Measurements from ENCODE around the gene GPR162.

The GPR162 gene

GRCh38 chr12:6809056-6809455 is 12.6 kb upstream of the GPR162 start:
- ATAC-seq: no peak
- peaks cover 29% of the 10 kb centered on the region for H3K36me3 Mint-ChIP-seq
- H3K4me1 Mint-ChIP-seq: peaks cover 8% of the 10 kb centered on the region
- H3K4me3 Mint-ChIP-seq: no peak overlapping the region
- no peaks in the 10 kb centered on the region for H3K9me3 Mint-ChIP-seq
- DNase-seq (ENCODE audit: low spot score in 2 of 2): no peak
- H3K27ac Mint-ChIP-seq: no peak overlapping the region

DNA sequence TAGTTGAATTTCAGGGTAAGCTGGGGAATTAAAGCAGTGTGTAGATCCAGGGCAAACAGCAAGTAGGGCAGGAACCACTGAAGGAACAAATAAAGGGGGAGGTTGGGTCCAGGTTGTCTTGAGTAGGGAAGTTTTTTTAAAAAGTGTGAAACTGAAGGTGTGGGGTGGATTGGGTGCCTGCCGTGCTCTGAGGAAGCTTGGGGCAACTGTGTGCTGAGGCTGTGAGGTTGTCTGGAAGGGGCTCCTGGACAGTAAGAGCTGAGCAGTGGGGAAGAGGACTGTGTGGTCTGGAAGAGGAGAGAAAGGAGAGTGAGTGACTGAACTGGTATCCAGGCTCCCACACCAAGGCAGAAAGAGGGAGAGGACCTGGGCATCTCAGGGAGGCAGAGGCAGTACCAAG is 10.9 kb upstream of the GPR162 start:
- ATAC-seq: no peak
- H3K4me1 Mint-ChIP-seq: peaks cover 8% of the 10 kb centered on the region
- DNase-seq (ENCODE audit: low spot score in 2 of 2): no peak
- no peak overlapping the region for H3K4me3 Mint-ChIP-seq
- H3K9me3 Mint-ChIP-seq: no peaks in the 10 kb centered on the region
- H3K27ac Mint-ChIP-seq: peak overlapping the region; percentile 44
- peaks cover 12% of the 10 kb centered on the region for H3K36me3 Mint-ChIP-seq

DNA sequence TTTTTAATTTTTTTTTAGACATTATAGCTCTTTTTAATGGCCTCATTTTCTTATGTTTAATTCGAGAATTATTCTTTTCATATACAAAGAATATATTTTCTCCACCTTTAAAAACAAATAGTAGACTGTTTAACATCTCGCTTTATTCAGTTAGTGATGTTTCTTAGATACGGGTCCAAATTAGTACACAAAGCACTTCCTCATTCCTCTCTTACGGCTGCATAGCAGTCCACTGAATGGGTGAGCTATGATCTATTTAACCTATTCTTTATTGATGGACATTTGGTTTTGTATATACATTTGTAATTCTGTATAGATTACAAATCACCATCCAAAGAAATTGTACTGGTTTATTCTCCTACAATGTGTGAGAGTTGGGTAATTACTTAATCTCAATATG is 8.3 kb upstream of the GPR162 start:
- Mint-ChIP-seq H3K27ac (no peak overlapping the region), H3K36me3 (peaks cover 7% of the 10 kb centered on the region), H3K4me1 (peaks cover 8% of the 10 kb centered on the region), H3K9me3 (no peaks in the 10 kb centered on the region), H3K4me3 (no peak overlapping the region)
- DNase-seq (ENCODE audit: low spot score in 2 of 2) (no peak), ATAC-seq (no peak)

GRCh38 chr12:6816598-6816997 is 5.0 kb upstream of the GPR162 start:
- no peaks in the 10 kb centered on the region for H3K9me3 Mint-ChIP-seq
- H3K4me1 Mint-ChIP-seq: peaks cover 9% of the 10 kb centered on the region
- no peak overlapping the region for H3K27ac Mint-ChIP-seq
- DNase-seq (ENCODE audit: low spot score in 2 of 2) (no peak), ATAC-seq (no peak)
- H3K4me3 Mint-ChIP-seq: no peak overlapping the region
- peaks cover 4% of the 10 kb centered on the region for H3K36me3 Mint-ChIP-seq

- Mint-ChIP-seq H3K36me3 (peaks cover 4% of the 10 kb centered on the region), H3K27ac (no peak overlapping the region)
- no peak for DNase-seq (ENCODE audit: low spot score in 2 of 2)
These were observed 4.5 kb upstream of the GPR162 start for GRCh38 chr12:6817098-6817497.

DNA sequence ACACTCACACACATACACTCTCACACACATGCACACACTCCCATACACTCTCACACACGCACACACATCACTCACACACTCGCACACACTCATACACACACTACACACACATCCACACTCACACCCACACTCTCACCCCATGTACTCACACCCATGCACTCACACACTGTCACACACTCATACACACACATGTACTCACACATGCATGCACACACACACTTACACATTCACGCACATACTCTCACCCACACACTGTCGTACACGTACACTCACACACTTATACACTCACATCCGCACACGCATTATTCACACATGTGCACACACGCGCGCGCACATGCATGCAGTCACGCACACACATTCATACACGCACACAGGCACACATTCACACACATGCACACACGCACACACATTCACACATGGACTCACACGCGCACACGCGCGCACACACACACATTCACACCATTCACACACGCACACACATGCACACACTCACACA is 3.9 kb upstream of the GPR162 start:
- H3K4me1 Mint-ChIP-seq: peaks cover 17% of the 10 kb centered on the region
- H3K27ac Mint-ChIP-seq: no peak overlapping the region
- DNase-seq (ENCODE audit: low spot score in 2 of 2): no peak
- no peaks in the 10 kb centered on the region for H3K9me3 Mint-ChIP-seq
- H3K36me3 Mint-ChIP-seq: peaks cover 4% of the 10 kb centered on the region
- ATAC-seq: no peak
- no peak overlapping the region for H3K4me3 Mint-ChIP-seq

More at GRCh38 chr12:6817098-6817497, 4.5 kb upstream of the GPR162 start:
- Mint-ChIP-seq H3K4me3 (no peak overlapping the region), H3K4me1 (peaks cover 13% of the 10 kb centered on the region), H3K9me3 (no peaks in the 10 kb centered on the region)
- ATAC-seq: no peak

GRCh38 chr12:6818222-6818621 is 3.4 kb upstream of the GPR162 start:
- peaks cover 4% of the 10 kb centered on the region for H3K36me3 Mint-ChIP-seq
- DNase-seq (ENCODE audit: low spot score in 2 of 2): no peak
- peaks cover 17% of the 10 kb centered on the region for H3K4me1 Mint-ChIP-seq
- H3K27ac Mint-ChIP-seq: no peak overlapping the region
- H3K4me3 Mint-ChIP-seq: no peak overlapping the region
- no peaks in the 10 kb centered on the region for H3K9me3 Mint-ChIP-seq
- ATAC-seq: no peak

- Mint-ChIP-seq H3K4me3 (no peak overlapping the region), H3K9me3 (no peaks in the 10 kb centered on the region), H3K27ac (no peak overlapping the region), H3K36me3 (peaks cover 4% of the 10 kb centered on the region), H3K4me1 (peaks cover 17% of the 10 kb centered on the region)
- DNase-seq (ENCODE audit: low spot score in 2 of 2): no peak
- no peak for ATAC-seq
These were observed 3.0 kb upstream of the GPR162 start for GRCh38 chr12:6818645-6819044.

DNA sequence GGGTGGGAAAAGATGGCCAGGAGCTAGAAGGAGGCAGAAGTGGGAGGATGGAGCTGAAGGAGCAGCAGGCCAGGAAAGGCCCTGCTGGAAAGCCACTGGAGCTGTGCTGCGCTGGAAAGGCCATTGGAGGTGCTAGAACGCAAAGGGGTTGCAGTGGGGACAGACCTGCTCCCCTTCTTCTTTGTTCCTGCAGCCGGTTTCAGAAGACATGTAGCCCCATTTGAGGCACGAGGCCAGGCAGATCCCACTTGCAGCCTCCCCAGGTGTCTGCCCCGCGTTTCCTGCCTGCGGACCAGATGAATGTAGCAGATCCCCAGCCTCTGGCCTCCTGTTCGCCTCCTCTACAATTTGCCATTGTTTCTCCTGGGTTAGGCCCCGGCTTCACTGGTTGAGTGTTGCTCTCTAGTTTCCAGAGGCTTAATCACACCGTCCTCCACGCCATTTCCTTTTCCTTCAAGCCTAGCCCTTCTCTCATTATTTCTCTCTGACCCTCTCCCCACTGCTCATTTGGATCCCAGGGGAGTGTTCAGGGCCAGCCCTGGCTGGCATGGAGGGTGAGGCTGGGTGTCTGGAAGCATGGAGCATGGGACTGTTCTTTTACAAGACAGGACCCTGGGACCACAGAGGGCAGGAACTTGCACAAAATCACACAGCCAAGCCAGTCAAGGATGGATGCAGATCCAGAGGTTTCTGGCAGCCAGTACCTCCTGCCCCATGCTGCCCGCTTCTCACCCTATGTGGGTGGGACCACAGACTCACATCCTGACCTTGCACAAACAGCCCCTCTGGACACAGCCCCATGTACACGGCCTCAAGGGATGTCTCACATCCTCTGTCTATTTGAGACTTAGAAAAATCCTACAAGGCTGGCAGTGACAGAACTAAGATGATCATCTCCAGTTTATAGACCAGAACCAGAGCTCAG is 2.3 kb upstream of the GPR162 start:
- DNase-seq (ENCODE audit: low spot score in 2 of 2): no peak
- Mint-ChIP-seq H3K4me1 (peaks cover 17% of the 10 kb centered on the region), H3K4me3 (no peak overlapping the region), H3K36me3 (peaks cover 4% of the 10 kb centered on the region), H3K9me3 (no peaks in the 10 kb centered on the region), H3K27ac (no peak overlapping the region)
- no peak for ATAC-seq

DNA sequence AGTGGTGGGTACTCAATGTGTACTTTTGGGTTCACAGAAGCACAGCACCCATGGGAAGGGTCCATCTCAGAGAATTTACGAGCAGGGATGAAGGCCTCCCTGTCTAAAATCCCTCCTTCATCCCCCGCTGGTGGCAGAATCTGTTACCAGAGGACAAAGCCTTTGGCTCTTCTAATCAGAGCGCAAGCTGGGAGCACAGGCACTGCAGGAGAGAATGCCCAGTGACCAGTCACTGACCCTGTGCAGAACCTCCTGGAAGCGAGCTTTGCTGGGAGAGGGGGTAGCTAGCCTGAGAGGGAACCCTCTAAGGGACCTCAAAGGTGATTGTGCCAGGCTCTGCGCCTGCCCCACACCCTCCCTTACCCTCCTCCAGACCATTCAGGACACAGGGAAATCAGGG is 1.5 kb upstream of the GPR162 start:
- ATAC-seq: no peak
- H3K27ac Mint-ChIP-seq: peak overlapping the region; percentile 77
- peaks cover 22% of the 10 kb centered on the region for H3K4me1 Mint-ChIP-seq
- H3K36me3 Mint-ChIP-seq: peaks cover 4% of the 10 kb centered on the region
- DNase-seq (ENCODE audit: low spot score in 2 of 2): no peak
- no peaks in the 10 kb centered on the region for H3K9me3 Mint-ChIP-seq
- H3K4me3 Mint-ChIP-seq: no peak overlapping the region

DNA sequence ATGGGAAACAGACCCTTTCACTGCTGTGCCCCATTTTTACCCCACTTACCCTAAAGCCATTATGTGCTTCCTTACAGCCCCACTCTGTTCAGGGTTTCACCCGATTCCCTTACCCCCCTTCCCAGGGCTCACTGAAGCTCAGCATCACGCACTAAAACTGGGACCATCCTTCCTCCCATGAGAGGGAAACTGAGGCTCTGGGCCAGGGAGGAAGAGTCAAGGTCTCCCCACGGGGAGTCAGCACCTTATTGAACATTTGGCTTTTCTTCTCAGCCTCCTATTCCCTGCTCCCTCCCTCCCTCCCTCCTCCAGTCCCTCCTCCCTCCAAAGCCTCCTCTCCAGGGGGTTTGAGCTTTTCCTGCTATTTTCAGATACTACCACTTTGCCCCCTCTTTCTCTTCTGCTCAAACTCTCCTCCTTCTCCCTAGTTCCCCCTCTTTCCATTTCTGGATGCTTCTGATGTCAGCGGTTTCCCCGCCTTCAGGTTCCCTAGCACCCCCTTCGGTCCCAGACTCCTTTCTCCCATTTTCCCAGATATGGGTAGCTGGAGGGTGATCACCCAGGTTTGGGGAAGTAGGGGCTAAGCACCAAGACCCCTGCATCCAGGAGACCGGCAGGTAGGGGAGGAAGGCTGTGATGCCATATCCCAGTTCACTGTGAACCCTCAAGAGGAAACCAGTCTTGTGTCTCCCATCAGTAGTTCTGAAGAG is 960 bp downstream of the GPR162 start:
- H3K27ac Mint-ChIP-seq: peak overlapping the region; percentile 53
- no peaks in the 10 kb centered on the region for H3K9me3 Mint-ChIP-seq
- DNase-seq (ENCODE audit: low spot score in 2 of 2): no peak
- peaks cover 40% of the 10 kb centered on the region for H3K4me1 Mint-ChIP-seq
- peaks cover 4% of the 10 kb centered on the region for H3K36me3 Mint-ChIP-seq
- ATAC-seq: no peak
- H3K4me3 Mint-ChIP-seq: peak overlapping the region; percentile 56

- Mint-ChIP-seq H3K4me1 (peaks cover 48% of the 10 kb centered on the region), H3K36me3 (peaks cover 4% of the 10 kb centered on the region), H3K4me3 (no peak overlapping the region), H3K9me3 (no peaks in the 10 kb centered on the region), H3K27ac (no peak overlapping the region)
- ATAC-seq (no peak), DNase-seq (ENCODE audit: low spot score in 2 of 2) (no peak)
These were observed 1.8 kb downstream of the GPR162 start for GRCh38 chr12:6823182-6824084.

DNA sequence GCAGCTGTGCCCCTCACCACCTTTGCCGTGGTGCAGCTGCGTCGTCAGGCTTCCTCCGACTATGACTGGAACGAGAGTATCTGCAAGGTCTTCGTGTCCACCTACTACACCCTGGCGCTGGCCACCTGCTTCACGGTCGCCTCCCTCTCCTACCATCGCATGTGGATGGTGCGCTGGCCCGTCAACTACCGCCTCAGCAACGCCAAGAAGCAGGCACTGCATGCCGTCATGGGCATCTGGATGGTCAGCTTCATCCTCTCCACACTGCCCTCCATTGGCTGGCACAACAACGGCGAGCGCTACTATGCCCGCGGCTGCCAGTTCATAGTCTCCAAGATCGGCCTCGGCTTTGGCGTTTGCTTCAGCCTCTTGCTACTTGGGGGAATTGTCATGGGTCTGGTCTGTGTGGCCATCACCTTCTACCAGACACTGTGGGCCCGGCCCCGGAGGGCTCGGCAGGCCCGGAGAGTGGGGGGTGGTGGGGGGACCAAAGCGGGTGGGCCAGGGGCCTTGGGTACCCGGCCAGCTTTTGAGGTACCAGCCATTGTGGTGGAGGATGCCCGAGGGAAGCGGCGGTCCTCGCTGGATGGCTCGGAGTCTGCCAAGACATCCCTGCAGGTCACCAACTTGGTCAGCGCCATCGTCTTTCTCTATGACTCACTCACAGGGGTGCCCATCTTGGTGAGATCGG is 2.6 kb downstream of the GPR162 start:
- Mint-ChIP-seq H3K27ac (no peak overlapping the region), H3K4me1 (peaks cover 55% of the 10 kb centered on the region), H3K4me3 (no peak overlapping the region), H3K9me3 (no peaks in the 10 kb centered on the region), H3K36me3 (peaks cover 7% of the 10 kb centered on the region)
- ATAC-seq (no peak), DNase-seq (ENCODE audit: low spot score in 2 of 2) (no peak)

GRCh38 chr12:6824901-6825381 is 3.3 kb downstream of the GPR162 start:
- no peak for ATAC-seq
- no peak overlapping the region for H3K27ac Mint-ChIP-seq
- H3K4me1 Mint-ChIP-seq: peaks cover 60% of the 10 kb centered on the region
- no peaks in the 10 kb centered on the region for H3K9me3 Mint-ChIP-seq
- H3K4me3 Mint-ChIP-seq: no peak overlapping the region
- H3K36me3 Mint-ChIP-seq: peaks cover 9% of the 10 kb centered on the region
- no peak for DNase-seq (ENCODE audit: low spot score in 2 of 2)

All from stimulated activated effector memory CD8-positive, alpha-beta T cell treated with anti-CD3 and anti-CD28 coated beads, Interleukin-12 subunit alpha, Interleukin-12 subunit beta, amount 100 ng/mL, for 72 hours (primary cell).